Stimulated activated CD4-positive, alpha-beta T cell treated with anti-CD3 and anti-CD28 coated beads, Interleukin-4, amount 100 ng/mL, for 24 hours (primary cell): Measurements from ENCODE around the gene SOST.

Experiments used
- DNase-seq: peaks from one replicate; pipeline ENCODE4 v3.0.0-alpha.2; 2020

SOST gene

DNA sequence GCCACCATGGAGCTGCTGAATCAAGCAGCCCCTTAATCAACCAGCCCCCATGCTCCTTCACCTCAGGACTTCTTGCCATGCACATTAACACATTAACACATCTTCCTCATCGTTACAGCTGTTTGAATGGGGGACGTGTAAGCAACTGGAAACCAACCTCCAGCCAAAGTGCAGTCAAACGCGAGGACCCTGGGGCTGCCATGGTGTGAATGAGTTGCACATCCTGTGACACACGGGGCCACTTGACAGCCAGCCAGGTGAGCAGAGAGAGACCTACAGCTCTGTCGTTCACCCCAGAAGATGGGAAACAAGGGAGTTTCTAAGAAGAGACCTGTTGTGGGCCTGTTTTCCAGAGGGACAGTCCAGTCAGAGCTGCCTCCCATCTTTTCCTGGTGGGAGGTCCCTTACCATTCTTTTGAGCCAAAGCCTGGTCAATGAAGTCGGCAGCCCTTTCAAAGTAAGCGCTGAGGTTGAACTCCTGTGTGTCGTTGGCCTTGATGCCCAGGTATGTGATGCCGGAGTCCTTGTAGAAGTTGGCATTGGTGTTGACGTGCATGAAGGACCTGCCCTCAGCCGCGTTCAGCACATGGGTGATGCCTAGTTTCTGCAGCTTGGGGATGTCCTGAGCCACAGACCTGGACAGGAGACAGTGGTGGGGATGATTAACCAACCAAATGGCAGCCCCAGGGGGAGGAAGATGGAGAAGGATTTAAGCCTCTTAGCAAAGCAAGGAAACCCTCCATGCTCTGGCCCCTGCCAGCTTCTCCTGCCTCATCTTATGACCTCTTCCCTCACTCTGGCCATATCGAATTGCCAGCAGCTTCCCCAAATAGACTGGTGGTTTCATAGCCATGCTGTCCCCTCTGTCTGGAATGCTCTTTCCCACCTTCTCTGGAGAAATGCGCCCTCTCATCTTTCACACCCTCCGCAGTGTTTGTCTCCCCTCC is 16.0 kb upstream of the SOST start:
- DNase-seq, result no peak

DNA sequence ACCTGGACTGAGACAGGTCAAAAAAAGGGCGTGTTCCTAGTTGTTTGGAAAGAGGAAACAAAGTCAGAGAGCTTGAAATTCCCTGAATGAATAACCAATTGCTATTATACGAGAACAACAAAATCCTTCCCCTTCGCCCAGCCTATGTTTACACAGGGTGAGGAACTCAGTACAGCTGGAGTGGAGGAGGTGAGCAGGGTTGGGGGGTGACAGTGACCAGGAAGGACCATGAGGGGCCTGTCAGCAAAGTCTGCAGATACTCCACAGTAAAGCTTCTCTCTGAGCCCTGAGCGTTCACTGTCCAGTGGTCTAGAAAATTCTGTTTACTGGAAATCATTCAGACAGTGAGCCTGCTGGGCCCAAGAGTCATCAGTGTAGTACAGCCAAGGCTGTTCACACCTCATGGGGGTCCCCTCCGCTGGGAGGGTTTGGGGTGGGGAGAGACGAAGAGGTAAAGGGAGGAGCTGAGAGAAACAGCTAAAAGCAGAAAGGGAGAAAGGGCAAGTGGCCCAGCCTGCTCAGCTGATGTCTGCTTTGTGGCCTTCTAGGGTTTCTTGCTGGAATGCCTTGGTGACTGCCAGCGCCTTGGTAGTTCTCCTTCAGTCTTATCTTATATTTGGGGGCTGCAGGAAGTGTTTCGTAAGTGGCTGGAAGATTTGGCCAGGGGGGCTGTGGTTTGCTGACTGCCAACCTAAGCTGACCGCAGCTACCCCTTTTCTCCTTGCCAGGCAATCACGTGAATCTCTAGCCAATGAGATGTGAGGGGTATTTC is 14.5 kb upstream of the SOST start:
- DNase-seq, result no peak

DNA sequence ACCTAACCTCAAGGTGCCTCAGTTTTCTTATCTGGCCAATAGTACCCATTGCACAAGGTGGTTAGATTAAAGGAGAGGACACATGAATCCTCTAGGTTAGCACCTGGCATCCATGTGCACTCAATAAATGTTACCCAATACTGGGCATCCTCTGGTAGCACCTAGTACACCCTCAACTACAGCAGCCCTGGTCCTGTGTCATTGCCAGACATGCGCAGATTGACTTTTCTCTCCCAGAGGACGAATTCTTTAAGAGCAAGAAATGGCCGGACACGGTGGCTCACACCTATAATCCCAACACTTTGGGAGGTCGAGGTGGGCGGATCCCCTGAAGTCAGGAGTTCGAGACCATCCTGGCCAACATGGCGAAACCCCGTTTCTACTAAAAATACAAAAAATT is 12.9 kb upstream of the SOST start:
- DNase-seq, result no peak

DNA sequence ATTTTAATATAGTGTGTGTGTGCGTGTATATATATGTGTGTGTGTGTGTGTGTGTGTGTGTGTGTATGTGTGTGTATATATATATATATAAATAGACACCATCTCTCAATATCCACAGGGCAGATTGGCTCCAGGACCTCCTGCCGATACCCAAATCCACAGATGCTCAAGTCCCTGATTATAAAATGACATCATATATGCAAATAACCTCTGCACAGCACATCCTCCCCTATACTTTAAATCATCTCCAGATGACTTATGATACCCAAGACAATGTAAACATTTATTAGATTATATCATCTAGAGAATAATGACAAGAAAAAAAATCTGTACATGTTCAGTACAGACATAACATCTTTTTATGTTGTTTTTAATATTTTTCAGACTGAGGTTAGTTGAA is 12.4 kb upstream of the SOST start:
- DNase-seq, result no peak

DNA sequence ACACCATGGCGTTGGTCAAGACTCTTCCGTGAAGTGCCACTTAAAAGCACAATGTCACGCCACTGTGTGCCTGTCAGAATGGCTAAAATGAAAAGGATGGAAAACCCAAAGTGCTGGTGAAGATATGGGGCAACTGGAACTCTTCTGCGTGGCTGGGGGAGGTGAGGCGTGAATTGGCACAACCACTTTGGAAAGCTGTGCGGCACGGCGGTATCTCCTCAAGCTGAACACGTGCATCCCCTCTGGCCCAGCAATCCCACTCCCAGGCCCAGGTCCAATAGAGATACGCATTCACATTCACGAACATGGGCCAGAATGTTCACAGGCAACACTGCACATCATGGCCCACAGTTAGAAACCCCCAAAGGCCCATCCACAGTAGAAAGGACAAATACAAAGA is 11.3 kb upstream of the SOST start:
- no peak for DNase-seq

DNA sequence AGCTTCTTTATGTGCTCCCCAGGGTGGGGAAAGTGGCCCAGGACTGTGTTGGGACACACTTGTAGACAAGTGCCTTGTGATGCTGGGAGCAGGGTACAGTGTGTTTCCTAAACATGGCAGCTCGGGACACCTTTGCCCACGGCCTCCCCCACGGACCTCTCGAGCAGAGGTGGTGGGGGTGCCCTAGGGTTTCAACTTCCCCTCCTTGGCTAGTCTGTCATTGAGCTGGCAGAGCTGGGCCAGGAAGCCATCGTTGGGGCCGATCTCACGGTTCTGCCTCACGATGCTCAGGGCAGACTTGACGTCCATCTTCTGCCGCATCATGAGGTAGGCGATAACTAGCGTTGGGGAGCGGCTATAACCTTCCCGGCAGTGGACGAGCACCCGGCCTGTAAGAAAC is 10.8 kb upstream of the SOST start:
- DNase-seq, result no peak

DNA sequence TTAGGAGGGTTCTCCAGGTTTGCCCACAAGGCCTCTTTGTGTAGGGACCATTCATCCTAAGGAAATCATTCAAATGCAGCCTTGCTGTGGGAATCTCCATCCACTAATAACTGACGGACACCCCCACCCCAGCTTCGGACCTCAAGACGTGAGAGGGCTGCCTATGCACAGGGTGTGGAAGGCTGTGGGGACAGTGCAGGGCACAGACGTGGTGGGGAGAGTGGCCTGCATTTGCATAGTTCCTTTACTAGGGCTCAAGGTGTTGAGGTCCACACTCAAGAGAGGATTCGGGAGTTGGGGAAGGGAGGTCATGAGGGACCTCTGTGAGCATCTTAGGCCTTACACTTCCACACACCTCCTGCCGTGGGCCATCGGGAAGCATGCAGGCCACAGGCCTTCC is 10.4 kb upstream of the SOST start:
- DNase-seq, result no peak

DNA sequence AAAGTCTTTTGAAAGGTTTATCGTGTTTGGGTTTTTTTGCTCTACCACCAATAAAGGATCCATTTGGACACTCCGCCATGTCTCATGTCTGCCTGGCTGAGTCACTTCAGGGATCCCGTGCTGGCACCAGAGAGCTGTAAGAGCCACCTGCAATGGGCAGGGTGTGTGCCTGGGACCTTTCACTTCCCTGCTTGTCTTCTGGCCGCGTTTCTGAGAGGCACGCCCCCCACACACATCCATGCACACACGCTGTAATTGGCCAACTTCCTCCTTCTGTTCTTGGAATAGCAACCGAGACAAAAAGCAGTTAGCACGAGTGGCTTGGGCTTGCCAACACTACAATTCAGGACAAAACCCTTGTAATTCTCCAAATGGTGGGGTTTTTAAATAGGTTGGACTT is 9.8 kb upstream of the SOST start:
- DNase-seq, result no peak

DNA sequence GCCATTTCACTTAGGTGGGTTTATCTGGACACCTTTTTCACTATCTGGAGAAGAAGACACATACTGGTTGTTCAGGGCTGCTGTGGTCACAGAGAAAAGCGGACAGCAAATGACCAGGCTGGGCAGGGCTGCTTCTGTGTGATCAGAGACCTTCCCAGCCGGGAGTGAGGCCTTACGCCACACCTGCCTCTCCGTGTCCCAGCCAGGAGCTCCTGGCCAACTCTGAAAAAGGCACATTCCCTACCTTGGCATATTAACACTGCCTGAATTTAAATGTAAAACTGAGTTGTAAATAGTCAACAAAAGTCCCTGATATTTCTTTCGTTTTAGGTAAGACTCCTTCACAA is 9.1 kb upstream of the SOST start:
- DNase-seq, result no peak

DNA sequence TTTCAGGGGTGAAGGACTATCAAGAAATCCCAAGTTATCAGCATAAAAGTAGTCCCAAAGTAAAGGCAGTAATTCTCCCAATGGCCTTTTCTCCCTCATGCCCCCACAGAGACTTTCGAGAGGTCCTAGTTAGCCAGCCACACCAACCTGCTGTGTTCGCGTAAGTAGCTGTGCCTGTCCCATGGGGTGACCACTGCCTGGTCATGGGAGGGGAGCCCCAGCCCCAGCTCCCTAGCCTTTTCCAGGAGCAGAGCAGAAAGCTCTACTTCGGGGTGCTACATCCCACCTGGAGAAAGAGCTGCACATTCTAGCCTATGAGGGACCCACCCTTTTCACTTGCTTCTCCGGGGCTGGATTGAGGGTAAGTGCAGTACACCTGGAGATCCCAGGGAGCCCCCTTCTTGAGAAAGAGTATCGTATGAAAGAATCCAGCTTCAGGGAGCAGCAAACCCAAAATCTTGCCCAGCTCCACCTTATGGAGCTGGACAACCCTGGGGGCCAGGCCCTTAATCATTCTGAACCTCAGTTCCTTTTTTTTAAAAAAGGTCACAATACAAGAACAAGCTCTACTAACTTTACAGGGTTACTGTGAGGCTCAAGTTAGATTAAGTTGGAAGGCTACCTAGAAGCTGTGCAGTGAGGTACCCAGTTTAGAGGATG is 8.6 kb upstream of the SOST start:
- no peak for DNase-seq

DNA sequence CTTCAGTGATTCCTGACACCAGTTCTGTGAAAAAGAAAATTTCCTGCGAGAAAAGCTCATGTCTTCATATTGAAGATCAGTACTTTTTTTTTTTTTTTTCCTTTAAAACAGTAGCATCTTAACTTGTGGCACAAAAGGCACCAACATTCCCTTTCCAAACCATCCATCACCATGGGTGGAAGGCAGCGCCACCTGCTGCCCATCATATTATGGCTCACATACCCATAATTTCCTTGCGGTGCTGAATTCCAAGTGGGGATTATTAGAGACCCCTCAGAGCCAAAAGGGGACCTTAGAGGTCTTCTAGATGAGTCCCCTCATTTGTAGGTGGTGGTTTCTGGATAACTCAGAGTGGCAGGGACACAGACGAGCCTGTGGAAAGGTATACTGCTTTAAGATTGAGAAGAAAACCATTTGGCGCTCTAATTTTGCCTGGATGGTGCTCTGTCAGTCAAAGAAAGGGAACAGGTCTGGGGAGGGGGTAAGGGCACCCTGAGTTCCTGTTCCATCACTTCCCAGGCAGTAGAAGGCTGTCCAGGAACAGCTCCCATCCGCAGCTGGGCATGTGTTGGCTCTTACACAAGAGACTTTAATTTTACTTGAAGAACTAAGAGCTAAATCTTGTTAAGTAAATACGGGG is 7.9 kb upstream of the SOST start:
- DNase-seq, result peak; percentile 59

DNA sequence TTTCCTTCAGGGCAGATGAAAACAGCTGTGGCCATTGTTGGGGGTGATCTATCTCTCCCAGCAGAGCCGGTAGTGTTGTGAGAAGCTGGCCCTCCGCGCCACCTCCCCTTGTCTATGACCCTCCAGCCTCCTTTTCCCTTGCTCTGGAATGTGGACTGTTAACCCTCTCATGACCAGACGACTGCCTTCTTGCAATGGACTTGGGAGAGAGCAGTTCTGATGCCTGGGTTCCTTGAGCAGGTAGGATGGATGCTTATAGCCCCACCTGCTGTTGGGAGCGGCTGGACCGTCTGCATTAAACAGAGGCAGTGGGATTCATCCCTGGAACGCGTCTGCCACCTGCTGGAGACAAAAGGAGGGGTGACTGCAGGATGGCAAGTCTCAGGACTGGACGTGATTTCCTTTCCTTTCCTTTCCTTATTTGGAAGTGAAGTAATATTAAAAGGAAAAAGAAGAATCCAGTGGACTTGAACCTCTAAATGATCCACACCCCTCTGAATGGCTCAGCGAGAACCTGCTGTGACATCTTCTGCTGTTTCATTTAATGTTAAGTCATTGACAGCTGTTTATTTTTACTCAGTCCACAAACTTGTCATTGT is 1.8 kb upstream of the SOST start:
- DNase-seq, result peak; percentile 94

DNA sequence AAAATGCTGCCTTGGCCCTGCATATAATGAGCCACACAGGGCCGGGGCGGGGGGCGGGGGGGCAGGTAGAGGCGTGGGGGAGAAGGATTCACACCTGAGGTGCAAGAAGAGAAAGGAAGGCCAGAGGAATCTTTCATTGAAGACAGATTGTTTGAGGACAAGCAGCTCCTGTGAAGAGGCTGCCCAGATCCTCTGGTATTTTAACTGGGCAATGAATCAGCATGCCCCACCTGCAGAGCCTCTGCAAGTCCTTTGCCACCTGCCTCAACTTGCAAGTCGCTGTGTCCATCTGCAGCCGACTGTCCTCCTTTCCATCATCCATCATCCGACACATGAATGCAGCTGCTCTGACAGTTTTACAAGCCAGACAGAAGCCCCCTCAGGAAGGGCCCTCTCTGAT is 1.2 kb upstream of the SOST start:
- DNase-seq, result no peak

DNA sequence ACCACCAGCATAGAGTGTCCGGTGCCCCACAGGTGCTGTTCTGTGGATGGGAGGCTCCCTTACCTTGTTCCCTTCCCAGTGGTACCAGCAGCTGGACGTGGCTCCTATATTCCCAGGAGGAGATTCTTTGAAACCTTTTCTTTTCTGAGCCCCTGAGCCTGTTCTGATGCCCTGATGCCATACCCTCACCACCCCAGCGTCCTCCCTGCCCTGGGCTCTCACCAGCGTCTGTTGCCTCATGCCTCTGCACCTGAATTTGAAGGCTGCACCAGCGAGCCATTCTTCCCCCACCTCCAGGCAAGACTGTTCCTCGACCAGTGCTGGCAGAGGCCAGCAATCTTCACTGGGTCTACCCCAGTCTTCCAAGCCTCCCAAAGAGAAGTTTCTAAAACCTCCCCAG is 505 bp downstream of the SOST start:
- DNase-seq, result no peak

DNA sequence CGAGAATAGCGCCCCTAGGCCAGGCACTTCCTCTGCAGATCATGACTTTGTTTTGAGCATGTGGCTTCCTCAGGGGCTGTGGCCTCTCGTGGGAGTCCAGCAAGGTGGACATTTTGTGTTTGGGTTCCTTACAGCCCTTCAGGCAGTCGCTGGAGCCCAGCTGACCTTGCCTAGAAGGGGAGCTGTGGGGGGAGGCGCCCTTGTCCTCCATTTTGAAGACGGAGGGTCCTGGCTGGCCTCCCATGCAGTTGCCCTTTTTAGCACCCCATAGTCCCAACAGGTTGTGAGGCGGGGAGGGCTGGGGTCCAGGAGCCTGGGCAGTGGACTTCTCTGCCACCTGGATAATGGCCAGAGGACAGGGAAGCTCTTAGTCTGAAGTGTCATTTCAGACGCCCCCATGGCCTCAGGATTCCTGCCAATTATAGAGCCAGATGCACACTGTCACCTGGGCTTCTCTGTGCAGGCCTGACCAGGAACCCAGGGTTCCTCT is 1.4 kb downstream of the SOST start:
- no peak for DNase-seq

DNA sequence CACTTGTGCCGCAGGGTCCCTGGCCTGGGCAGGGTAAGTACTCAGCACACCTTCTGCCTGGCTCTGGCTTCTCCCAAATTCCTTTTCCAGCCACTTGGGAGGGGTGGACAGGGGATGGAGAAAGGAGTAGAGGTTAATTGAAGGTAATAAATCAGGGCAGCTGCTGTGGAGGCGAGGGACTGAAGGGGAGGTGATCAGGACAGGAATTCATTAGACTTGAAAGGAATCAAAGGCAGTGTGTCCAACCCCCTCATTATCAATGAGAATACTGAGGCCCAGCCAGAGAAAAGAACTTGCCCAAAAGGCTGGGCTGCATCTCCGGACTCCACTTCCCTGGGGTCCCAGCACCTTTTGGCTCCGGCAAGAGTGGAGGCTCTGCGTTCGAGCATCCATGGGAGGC is 2.4 kb downstream of the SOST start:
- no peak for DNase-seq

DNA sequence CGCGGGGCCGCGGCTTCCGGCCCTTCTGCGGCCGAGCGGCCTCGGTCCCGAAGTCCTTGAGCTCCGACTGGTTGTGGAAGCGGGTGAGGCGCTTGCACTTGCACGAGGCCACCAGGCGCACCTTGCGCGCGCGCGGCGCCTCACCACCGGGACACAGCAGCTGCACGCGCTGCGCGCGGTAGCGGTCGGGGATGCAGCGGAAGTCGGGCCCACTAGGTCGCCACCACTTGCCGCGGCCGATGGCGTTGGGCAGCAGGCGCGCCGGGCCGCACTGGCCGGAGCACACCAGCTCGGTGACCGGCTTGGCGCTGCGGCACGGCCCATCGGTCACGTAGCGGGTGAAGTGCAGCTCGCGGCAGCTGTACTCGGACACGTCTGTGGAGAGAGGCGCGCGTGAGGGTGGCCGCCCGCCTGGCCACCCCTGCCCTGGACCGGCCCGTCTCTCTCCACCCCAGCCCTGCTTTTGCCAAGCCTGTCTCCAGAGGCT is 3.2 kb downstream of the SOST start:
- DNase-seq, result no peak

DNA sequence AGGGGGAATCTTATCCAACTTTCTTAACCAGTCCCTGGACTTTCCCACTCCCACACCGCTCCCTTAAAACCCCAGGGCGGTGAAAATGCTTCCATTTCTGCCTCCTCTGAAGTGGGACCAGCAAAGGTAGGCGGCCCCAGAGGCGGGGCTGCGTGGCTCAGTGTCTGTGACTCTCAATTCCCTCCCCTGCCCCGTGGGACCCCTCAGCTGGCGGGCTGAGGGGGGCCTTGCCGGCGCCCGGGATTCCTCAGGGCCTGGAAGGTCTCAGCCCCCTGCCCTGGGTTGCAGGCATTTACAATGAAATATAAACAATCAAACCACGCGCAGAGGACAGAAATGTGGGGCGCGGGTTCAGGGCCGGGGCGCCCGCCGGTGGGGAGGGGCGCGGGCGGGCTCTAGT is 3.6 kb downstream of the SOST start:
- no peak for DNase-seq

DNA sequence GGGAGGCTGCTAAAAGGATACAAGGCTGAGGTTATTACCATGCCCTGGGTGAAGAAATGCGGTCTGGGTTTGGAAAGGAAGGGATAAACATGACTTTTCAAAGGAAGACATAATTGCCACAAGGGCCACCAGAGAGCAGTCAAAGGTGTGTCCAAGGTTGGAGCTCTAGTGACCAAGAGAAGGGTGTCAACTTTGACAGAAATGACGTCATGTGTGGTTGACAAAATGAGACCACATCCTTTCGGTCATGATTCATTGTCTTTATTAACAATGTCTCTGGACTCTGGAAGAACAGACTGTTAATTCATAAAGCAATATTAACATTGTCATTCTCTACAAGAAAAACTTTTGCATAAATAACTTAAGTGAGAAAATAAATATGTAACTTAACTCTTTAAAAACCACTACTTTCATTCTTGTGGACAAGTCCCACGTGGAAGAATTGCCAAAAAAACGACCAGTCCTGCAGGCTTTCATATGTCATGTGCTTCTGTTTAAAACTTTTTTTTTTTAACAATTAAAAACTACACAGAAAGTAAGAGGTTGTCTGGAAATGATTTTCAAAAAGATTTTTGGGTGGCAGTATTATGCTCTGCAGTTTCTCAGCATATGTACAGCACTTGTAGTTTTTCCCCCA is 5.0 kb downstream of the SOST start:
- DNase-seq, result no peak

DNA sequence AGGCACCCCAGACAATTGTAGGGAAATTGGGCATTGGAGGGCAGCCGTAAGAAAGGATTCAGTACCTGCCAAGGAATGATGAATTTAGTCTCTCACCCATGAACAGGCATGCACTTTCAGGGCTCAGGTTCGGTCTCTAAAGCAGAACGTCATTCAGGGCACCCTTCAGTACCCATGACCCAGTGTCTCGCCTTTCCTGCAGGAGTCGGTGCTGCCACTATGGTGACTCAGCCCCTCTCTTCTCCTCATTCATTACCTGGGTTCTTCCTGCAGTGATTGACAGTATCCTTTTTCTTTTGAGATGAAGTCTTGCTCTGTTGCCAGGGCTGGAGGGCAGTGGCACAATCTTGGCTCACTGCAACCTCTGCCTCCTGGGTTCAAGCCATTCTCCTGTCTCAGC is 8.4 kb downstream of the SOST start:
- DNase-seq, result no peak

DNA sequence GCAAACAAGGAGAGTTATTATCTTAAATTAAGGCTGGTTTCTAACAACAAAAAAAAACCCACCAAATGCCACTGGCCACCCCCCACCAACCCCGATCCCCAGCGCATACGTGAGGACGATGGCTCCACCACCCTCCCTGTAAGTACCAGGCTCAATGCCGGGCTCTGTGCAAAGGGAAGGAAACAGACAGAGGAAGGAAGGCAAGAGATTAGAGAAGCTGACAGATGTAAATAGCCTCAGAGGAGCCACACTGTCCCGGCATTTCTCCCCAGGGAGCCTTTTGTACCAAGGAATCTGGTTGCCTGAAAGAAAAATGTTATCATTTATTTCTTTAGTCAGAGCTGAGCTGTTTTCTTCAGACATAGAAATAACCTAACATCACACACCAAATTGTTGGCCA is 13.1 kb downstream of the SOST start:
- no peak for DNase-seq

DNA sequence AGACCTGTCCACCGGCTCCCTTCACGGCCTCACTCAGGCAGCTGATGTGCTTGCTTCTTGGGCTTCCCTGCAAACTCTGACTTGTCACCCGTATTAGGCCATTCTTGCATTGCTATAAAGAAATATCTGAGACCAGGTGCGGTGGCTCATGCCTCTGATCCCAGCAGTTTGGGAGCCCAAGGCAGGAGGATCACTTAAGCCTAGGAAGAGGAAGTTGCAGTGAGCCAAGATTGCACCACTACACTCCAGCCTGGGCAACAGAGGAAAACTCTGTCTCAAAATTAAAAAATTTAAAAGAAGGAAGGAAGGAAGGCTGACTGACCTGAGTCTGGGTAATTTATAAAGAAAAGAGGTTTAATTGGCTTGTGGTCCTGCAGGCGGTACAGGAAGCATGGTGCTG is 17.0 kb downstream of the SOST start:
- DNase-seq, result no peak
